Activated naive CD8-positive, alpha-beta T cell treated with anti-CD3 and anti-CD28 coated beads, Interleukin-2, amount 50 U/mL, for 24 hours (primary cell): ENCODE measurements around the gene TGOLN2.
A peak's percentile ranks its signal among the peaks of the same experiment; 100 is the strongest.
"Not testable (repeated sequence)": the region's sequence is repeated elsewhere in the genome, so short reads cannot be mapped to it uniquely, and the experiment has no call there.

Experiments
- ATAC-seq: fragments of 150-1000 bp; cut with Tn5 transposase; one replicate; pipeline ENCODE4 v1.10.0; 2021
- DNase-seq: peaks from one replicate; pipeline ENCODE4 v3.0.0; 2021
- H3K27ac Mint-ChIP-seq: one replicate; pipeline ENCODE4 v1.8.0; 2021; ENCODE audit warnings: mild to moderate bottlenecking, mixed read lengths
- H3K27me3 Mint-ChIP-seq: one replicate; pipeline ENCODE4 v1.8.0; 2021; ENCODE audit warnings: mixed read lengths
- H3K36me3 Mint-ChIP-seq: one replicate; pipeline ENCODE4 v1.8.0; 2021; ENCODE audit warnings: low read depth, mixed read lengths
- H3K4me1 Mint-ChIP-seq: one replicate; pipeline ENCODE4 v1.8.0; 2021; ENCODE audit warnings: mixed read lengths
- H3K4me3 Mint-ChIP-seq: one replicate; pipeline ENCODE4 v1.8.0; 2021; ENCODE audit warnings: mild to moderate bottlenecking, moderate library complexity, mixed read lengths
- H3K9me3 Mint-ChIP-seq: one replicate; pipeline ENCODE4 v1.8.0; 2021; ENCODE audit warnings: mixed read lengths

The TGOLN2 gene

GRCh38 chr2:85327822-85328617, at the start of gene TGOLN2:
Gene TGOLN2 (minus strand): TSS chr2:85327989. CDS start chr2:85327962, 27 bp downstream.
- DNase-seq, result peak; percentile 95
- Mint-ChIP-seq H3K27me3 (no peaks in the 10 kb centered on the region), H3K4me3 (peak within 1 kb of the TSS; percentile 92), H3K4me1 (peaks cover 39% of the 10 kb centered on the region), H3K27ac (peak within 1 kb of the TSS; percentile 98), H3K36me3 (peaks cover 44% of the 10 kb centered on the region), H3K9me3 (no peaks in the 10 kb centered on the region)
- ATAC-seq, result peak; percentile 93

GRCh38 chr2:85377083-85377482, 49.3 kb upstream of the TGOLN2 start:
- H3K27me3 Mint-ChIP-seq, result no peaks in the 10 kb centered on the region
- no peaks in the 10 kb centered on the region for H3K9me3 Mint-ChIP-seq
- DNase-seq (no peak), ATAC-seq (no peak)
- H3K27ac Mint-ChIP-seq, result no peak overlapping the region
- H3K4me3 Mint-ChIP-seq, result no peak overlapping the region
- H3K36me3 Mint-ChIP-seq, result peaks cover 45% of the 10 kb centered on the region
- H3K4me1 Mint-ChIP-seq, result no peaks in the 10 kb centered on the region

GRCh38 chr2:85376291-85377065, 48.7 kb upstream of the TGOLN2 start:
- ATAC-seq (no peak), DNase-seq (no peak)
- Mint-ChIP-seq H3K4me3 (no peak overlapping the region), H3K27me3 (no peaks in the 10 kb centered on the region), H3K27ac (no peak overlapping the region), H3K4me1 (no peaks in the 10 kb centered on the region), H3K9me3 (no peaks in the 10 kb centered on the region), H3K36me3 (peaks cover 43% of the 10 kb centered on the region)

GRCh38 chr2:85371045-85371444, 43.3 kb upstream of the TGOLN2 start:
- DNase-seq, result no peak
- Mint-ChIP-seq H3K4me1 (no peaks in the 10 kb centered on the region), H3K9me3 (no peaks in the 10 kb centered on the region), H3K4me3 (no peak overlapping the region), H3K27ac (no peak overlapping the region), H3K36me3 (peaks cover 10% of the 10 kb centered on the region), H3K27me3 (no peaks in the 10 kb centered on the region)
- ATAC-seq, result no peak

- H3K27ac Mint-ChIP-seq, result no peak overlapping the region
- H3K27me3 Mint-ChIP-seq, result no peaks in the 10 kb centered on the region
- H3K4me3 Mint-ChIP-seq, result no peak overlapping the region
- H3K36me3 Mint-ChIP-seq, result peaks cover 6% of the 10 kb centered on the region
- no peak for ATAC-seq
- no peak for DNase-seq
- H3K4me1 Mint-ChIP-seq, result no peaks in the 10 kb centered on the region
- no peaks in the 10 kb centered on the region for H3K9me3 Mint-ChIP-seq
Observed at GRCh38 chr2:85369500-85369899, 41.7 kb upstream of the TGOLN2 start.

- Mint-ChIP-seq H3K27ac (no peak overlapping the region), H3K4me1 (no peaks in the 10 kb centered on the region), H3K4me3 (no peak overlapping the region), H3K9me3 (no peaks in the 10 kb centered on the region), H3K36me3 (peaks cover 5% of the 10 kb centered on the region), H3K27me3 (no peaks in the 10 kb centered on the region)
- ATAC-seq, result no peak
- no peak for DNase-seq
Observed at GRCh38 chr2:85368921-85369320, 41.1 kb upstream of the TGOLN2 start.

GRCh38 chr2:85367180-85367579, 39.4 kb upstream of the TGOLN2 start:
- Mint-ChIP-seq H3K27me3 (no peaks in the 10 kb centered on the region), H3K27ac (no peak overlapping the region), H3K36me3 (peaks cover 9% of the 10 kb centered on the region), H3K4me3 (no peak overlapping the region), H3K9me3 (no peaks in the 10 kb centered on the region), H3K4me1 (no peaks in the 10 kb centered on the region)
- DNase-seq, result no peak
- no peak for ATAC-seq

GRCh38 chr2:85362653-85363387, 35.0 kb upstream of the TGOLN2 start:
- H3K9me3 Mint-ChIP-seq, H3K27me3 Mint-ChIP-seq, H3K27ac Mint-ChIP-seq, H3K4me1 Mint-ChIP-seq, H3K4me3 Mint-ChIP-seq, DNase-seq, ATAC-seq: not testable (repeated sequence)
- peaks cover 23% of the 10 kb centered on the region for H3K36me3 Mint-ChIP-seq

GRCh38 chr2:85357736-85358135, 29.9 kb upstream of the TGOLN2 start:
- peaks cover 33% of the 10 kb centered on the region for H3K4me1 Mint-ChIP-seq
- no peak for ATAC-seq
- no peaks in the 10 kb centered on the region for H3K27me3 Mint-ChIP-seq
- H3K4me3 Mint-ChIP-seq, result no peak overlapping the region
- no peaks in the 10 kb centered on the region for H3K9me3 Mint-ChIP-seq
- H3K36me3 Mint-ChIP-seq, result peaks cover 29% of the 10 kb centered on the region
- DNase-seq, result no peak
- H3K27ac Mint-ChIP-seq, result no peak overlapping the region

- peaks cover 35% of the 10 kb centered on the region for H3K4me1 Mint-ChIP-seq
- DNase-seq (no peak), ATAC-seq (no peak)
- no peak overlapping the region for H3K27ac Mint-ChIP-seq
- H3K27me3 Mint-ChIP-seq, result no peaks in the 10 kb centered on the region
- peaks cover 23% of the 10 kb centered on the region for H3K36me3 Mint-ChIP-seq
- no peaks in the 10 kb centered on the region for H3K9me3 Mint-ChIP-seq
- H3K4me3 Mint-ChIP-seq, result no peak overlapping the region
Observed at GRCh38 chr2:85356186-85356585, 28.4 kb upstream of the TGOLN2 start.

GRCh38 chr2:85355521-85355920, 27.7 kb upstream of the TGOLN2 start:
- Mint-ChIP-seq H3K9me3 (no peaks in the 10 kb centered on the region), H3K36me3 (peaks cover 28% of the 10 kb centered on the region), H3K27me3 (no peaks in the 10 kb centered on the region), H3K4me1 (peaks cover 35% of the 10 kb centered on the region), H3K4me3 (peak overlapping the region; percentile 93), H3K27ac (peak overlapping the region; percentile 60)
- DNase-seq (no peak), ATAC-seq (no peak)

GRCh38 chr2:85355073-85355410, 27.3 kb upstream of the TGOLN2 start:
- no peak for ATAC-seq
- Mint-ChIP-seq H3K36me3 (peaks cover 31% of the 10 kb centered on the region), H3K9me3 (no peaks in the 10 kb centered on the region)

GRCh38 chr2:85354286-85355072, 26.7 kb upstream of the TGOLN2 start, which contains the start of the genes ELMOD3 and RETSAT:
Gene ELMOD3 (plus strand): TSS chr2:85354769. CDS start chr2:85357199, 2,430 bp downstream.
Gene RETSAT (minus strand): TSS chr2:85354528. CDS start chr2:85354507, 21 bp downstream.
- H3K4me3 Mint-ChIP-seq, result peak within 1 kb of the TSS; percentile 93
- peaks cover 35% of the 10 kb centered on the region for H3K4me1 Mint-ChIP-seq
- H3K27me3 Mint-ChIP-seq, result no peaks in the 10 kb centered on the region
- peak within 1 kb of the TSS; percentile 89 for H3K27ac Mint-ChIP-seq
- peak; percentile 94 for DNase-seq
- peaks cover 30% of the 10 kb centered on the region for H3K36me3 Mint-ChIP-seq
- no peaks in the 10 kb centered on the region for H3K9me3 Mint-ChIP-seq
- peak; percentile 99 for ATAC-seq

More at GRCh38 chr2:85355073-85355410, 27.3 kb upstream of the TGOLN2 start:
- H3K27ac Mint-ChIP-seq, result peak overlapping the region; percentile 89
- no peaks in the 10 kb centered on the region for H3K27me3 Mint-ChIP-seq
- H3K4me1 Mint-ChIP-seq, result peaks cover 35% of the 10 kb centered on the region
- peak; percentile 25 for DNase-seq
- peak overlapping the region; percentile 93 for H3K4me3 Mint-ChIP-seq

GRCh38 chr2:85353876-85354285, 26.1 kb upstream of the TGOLN2 start:
- ATAC-seq (no peak), DNase-seq (peak; percentile 4)
- peaks cover 33% of the 10 kb centered on the region for H3K4me1 Mint-ChIP-seq
- H3K4me3 Mint-ChIP-seq, result peak overlapping the region; percentile 93
- no peaks in the 10 kb centered on the region for H3K27me3 Mint-ChIP-seq
- H3K27ac Mint-ChIP-seq, result peak overlapping the region; percentile 89
- peaks cover 28% of the 10 kb centered on the region for H3K36me3 Mint-ChIP-seq
- no peaks in the 10 kb centered on the region for H3K9me3 Mint-ChIP-seq
